Measurements from ENCODE around the gene FAM229A. TPM values are rescaled to one million over a fixed set of nuclear protein-coding genes. Genes with fewer than 3 reads are reported as not detected.

The FAM229A gene
- total and polyA plus RNA-seq, 9 of the 15 experiments (the other 6 are each of a cell fraction or from before 2014, with no cell fraction given), result 0.04 to 21.6 (median 7.4) TPM

- TF ChIP-seq ZC3H4 (CRISPR knock-in tag; IDR thresholded peaks at IDR 0.05; ENCODE audit: borderline replicate concordance) (peak; percentile 79; the same call in 1 of the 2 replicates), ARID3B (CRISPR knock-in tag; IDR thresholded peaks at IDR 0.05; ENCODE audit: borderline replicate concordance) (no peak), CCAR2 (IDR thresholded peaks at IDR 0.05; ENCODE audit: low read depth, low read length) (no peak), MED1 (CRISPR knock-in tag; IDR thresholded peaks at IDR 0.05; ENCODE audit: borderline replicate concordance) (peak; percentile 75; the same call in 1 of the 2 replicates), CREB1 (IDR thresholded peaks at IDR 0.05) (no peak), CREB1 (CRISPR knock-in tag; IDR thresholded peaks at IDR 0.05) (peak; percentile 62), RREB1 (CRISPR knock-in tag; IDR thresholded peaks at IDR 0.05) (no peak), FOXK2 (conservative IDR thresholded peaks at IDR 0.05 in 1 of 2, IDR thresholded peaks at IDR 0.05 in 1 of 2; ENCODE audit: low read depth in 2 of 2) (no peak), SP2 (IDR thresholded peaks at IDR 0.05; ENCODE audit: extremely low read depth, low read depth, low read length, poor library complexity, severe bottlenecking) (no peak), TCF7L2 (IDR thresholded peaks at IDR 0.05; ENCODE audit: low read depth, low read length) (no peak), CREB5 (CRISPR knock-in tag; IDR thresholded peaks at IDR 0.05) (no peak), FOXA3 (CRISPR knock-in tag; conservative IDR thresholded peaks at IDR 0.05 in 1 of 2, IDR thresholded peaks at IDR 0.05 in 1 of 2) (no peak; a peak in 1 of 4 replicates), IFI16 (CRISPR knock-in tag; IDR thresholded peaks at IDR 0.05) (no peak), TRIM25 (IDR thresholded peaks at IDR 0.05; ENCODE audit: borderline replicate concordance) (no peak)
These were observed 27.3 kb downstream of the FAM229A start (continued) for GRCh38 chr1:32334864-32335534.

Data from K562 (cell line).